Bone marrow (tissue), 2 donors: ENCODE data around the gene BRD7.
"Not testable (repeated sequence)": the region's sequence is repeated elsewhere in the genome, so short reads cannot be mapped to it uniquely, and the experiment has no call there.

Experiments used
- DNase-seq, 2 donors: peaks; one replicate each; lab custom pipeline; 2025; lab: John Stamatoyannopoulos, UW

BRD7 gene

DNA sequence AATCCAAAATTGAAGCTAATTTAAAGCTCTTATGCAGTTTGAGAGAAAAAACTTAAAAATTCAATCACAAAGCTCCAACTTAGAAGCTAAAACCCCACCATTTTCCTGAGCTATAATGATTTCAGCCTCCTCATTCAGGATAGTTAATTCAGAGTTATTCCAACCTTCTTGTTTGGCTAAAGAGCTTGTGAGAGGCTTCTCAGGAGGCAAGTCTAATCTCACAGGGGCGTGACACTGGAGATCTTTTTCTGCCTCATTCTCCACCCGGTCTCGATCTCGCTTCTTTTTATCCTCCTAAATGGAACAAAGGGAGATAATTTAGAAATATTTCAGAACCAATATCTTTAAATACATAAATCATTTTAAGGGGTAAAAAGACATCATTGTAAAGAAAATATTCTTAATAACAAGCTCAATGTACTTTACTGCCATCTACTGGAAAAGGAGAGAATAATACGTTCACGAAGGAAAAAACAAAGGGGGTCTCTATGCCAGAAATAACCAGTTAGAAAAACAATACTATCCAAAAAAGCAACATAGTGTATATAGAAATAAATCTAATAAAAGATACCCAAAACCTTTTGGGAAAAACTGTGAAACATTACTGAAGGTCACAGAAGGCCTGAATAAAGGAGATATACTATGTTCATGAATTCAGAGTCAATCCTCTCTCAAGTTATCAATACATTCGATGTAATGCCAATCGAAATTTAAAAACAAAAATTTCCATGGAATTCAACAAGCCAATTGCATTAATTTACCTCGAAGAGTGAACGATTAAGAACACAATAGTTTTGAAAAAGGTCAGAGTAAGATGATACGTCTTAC is 13.9 kb downstream of the BRD7 start:
- peak in 1 of 2 donors; percentile 25 for DNase-seq

- DNase-seq: no peak
Observed at GRCh38 chr16:50354082-50354481, 14.7 kb downstream of the BRD7 start.

DNA sequence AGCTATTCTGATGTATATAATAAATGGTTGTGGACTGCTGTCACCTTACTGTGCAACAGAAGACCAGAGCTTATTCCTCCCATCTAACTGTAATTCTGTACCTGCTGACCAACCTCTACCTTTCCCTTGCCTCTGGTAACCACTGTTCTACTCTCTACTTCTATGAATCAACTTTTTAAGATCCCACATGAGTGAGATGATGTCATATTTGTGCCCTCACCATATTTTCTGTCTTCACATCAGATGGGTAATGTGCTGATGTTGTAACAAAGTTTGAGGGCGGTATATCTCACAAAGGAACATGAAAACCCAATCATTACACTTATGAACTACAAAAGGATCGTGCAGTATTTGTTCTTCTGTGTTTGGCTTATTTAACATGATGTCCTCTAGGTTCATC is 16.8 kb downstream of the BRD7 start:
- DNase-seq: no peak

- DNase-seq: no peak
Observed at GRCh38 chr16:50351116-50351515, 17.7 kb downstream of the BRD7 start.

- not testable (repeated sequence) for DNase-seq
Observed at GRCh38 chr16:50345210-50345609, 23.6 kb downstream of the BRD7 start.

DNA sequence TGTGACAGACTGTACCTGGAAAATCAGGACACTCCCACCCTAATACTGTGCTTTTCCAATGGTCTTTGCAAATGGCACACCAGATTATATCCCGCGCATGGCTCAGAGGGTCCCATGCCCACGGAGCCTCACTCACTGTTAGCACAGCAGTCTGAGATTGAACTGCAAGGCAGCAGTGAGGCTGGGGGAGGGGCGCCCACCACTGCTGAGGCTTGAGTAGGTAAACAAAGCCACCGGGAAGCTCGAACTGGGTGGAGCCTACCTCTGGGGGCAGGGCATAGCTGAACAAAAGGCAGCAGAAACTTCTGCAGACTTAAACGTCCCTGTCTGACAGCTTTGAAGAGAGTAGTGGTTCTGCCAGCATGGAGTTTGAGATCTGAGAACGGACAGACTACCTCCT is 25.2 kb downstream of the BRD7 start:
- DNase-seq: not testable (repeated sequence)

DNA sequence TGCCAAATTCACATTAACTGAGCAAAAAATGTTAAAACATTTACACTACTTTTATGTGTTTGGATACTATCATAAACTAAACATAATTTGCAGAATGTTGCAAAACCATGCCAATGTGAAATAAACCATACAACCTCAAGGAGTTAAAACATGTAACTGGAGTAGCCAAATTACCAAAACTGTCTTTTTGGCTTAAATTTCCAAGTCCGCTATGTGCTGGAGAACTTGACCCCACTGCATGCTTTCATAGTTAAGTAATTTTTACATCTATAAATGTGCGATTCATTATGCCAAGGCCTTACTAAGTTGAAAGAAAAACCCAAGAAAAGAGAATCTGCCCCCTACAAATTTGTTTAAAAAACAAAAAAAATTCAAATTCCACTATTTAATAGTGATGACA is 28.2 kb downstream of the BRD7 start:
- no peak for DNase-seq

- DNase-seq: no peak
Observed at GRCh38 chr16:50338371-50339231, 30.2 kb downstream of the BRD7 start.

DNA sequence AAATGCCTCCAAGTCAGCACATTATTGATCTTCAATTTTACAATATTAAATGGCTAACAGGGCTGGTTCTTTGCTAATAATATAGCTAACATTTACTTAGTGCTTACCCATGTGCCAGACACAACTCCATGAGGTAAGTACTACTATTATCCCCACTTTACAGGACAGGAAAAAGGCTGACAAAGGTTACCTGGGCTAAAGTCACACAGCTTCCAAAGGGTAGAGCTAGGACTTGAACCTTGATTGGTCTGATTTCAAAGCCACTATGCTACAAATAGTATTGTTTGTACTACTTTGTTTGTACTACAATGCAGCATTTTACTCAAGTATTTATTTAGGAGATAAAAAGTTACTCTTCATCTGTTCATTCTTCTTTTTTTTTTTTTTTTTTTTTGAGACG is 31.9 kb downstream of the BRD7 start:
- DNase-seq: no peak

DNA sequence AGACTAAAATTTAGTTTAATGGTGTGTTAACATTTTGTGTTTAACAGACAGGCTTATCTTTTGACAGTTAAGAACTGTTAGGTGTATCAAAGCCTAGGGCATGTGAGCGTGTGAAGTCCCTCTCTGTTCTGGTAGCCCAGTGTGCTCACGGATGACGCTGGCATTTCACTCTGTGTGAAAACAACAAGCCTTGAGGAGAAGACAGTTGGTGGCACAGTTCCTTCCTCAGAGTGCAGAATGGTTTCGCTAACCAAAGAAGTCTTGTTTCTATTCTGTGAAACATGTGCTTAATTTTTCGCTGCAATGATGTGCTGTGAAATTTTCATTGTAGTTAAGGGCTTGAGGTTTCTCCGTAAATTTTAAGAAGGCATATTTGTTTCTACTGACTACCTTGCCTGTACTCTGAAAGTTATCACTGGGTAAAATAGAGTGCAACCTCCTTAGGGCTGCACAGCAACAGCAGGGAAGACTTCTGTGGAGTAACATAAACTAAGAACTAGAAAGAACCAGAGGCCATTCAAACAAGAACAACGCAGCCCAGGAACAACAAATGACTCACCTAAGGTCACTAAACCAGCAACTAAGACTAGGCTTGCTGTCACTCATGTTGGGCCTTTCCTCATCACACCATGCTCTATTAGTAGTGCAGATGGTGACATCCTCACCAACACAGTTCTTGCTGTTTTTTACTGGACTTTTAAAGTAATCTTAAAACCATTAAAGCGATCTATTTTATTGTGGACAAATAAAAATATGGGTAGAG is 33.4 kb downstream of the BRD7 start:
- peak in 1 of 2 donors; percentile 63 for DNase-seq

GRCh38 chr16:50334106-50334975 is 34.4 kb downstream of the BRD7 start:
- DNase-seq: no peak

DNA sequence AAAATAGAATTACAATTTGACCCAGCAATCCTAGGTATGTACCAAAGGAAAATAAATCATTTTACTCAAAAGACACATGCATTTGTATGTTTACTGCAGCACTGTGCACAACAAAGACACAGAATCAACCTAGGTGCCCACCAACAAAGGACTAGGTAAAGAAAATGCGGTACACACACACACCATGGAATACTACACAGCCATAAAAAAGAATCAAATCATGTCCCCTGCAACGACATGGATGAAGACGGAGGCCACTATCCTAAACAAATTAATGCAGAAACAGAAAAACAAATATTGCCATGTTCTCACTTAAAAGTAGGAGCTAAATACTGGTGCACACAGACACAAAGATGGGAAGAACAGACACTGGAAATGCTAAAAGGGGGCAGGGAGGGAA is 36.2 kb downstream of the BRD7 start:
- DNase-seq: no peak

GRCh38 chr16:50331570-50331969 is 37.2 kb downstream of the BRD7 start:
- no peak for DNase-seq

DNA sequence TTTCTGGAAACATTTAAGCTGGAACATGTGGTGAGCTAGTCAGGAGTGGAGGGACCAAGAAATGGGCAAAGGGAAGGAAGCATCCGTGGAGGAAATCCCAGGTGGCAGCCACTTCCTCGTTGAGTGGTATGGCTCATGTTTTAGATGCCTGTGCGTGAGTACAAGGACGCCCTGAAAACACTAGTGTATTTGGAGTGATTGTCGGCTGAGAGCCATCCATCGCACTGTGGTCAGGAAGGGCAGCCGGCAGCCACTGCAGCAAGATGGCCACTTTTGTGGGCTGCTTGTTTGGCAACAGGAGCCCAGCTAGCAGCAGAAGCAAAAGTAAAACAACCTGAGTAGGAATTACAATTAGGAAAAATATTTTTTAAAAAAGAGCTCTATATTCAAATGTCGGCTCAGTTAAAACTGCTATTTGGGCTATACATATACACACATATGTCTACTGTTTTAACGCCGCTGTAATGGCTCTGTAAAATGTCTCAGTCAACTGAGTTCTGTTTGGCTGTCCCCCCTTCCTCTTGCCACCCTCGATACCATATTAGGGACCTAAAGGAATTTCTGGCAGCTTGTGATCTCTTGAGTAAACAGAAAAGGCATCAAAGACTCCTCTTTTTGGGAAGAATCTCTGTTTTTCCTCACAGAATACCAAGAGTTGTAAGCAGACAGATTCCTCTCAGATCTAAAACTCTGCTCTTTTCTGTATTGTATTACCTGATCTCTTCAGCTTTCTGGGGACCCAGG is 39.2 kb downstream of the BRD7 start:
- DNase-seq: no peak

DNA sequence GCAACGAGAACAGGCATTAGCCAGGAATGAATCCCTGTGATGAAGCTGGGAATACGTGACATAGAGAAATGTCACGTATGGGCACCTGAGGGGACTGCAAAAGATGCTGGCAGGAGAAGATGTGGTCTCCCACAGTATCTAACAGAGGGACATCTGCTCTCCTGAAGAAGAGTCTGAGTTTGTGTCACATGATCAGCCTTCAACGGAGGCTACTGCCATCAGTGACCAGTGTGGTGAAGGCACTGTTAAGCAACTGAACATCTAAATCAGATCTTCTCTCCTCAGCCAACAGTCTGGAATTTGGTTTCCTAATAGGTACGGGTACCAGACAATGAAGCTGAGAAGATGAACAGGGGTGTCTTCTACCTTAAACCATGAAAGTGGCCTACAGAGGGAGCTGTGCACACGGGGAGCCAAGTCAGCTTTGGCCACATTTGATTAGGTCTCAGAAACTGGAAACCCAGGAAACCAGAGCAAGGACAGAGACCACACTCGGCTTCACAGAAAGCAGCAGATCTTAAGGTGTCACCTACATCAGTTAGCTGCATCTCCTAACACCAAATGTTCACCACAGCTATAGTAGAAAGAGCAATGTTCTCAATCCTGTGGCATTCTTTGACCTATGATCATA is 41.8 kb downstream of the BRD7 start:
- DNase-seq: peak in 1 of 2 donors; percentile 19

GRCh38 chr16:50326264-50326663 is 42.5 kb downstream of the BRD7 start:
- no peak for DNase-seq

DNA sequence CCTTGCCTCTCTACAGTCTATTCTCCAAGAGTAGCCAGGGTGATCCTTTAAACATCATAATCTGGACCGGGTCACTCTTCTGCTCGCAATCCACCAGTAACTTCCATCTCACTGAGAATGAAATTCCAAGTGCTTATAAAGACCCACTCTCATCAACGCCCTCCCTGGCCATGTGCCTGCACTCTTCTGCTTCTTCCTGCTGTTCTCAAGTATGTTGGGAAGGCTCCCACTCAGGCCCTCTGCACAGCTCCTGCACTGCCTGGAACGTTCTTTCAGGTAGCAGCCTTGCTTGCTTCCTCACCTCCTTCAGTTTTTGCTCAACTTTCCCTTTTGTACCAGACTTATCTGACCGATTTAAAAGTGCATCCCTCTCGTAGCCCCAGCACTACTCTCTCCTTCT is 44.4 kb downstream of the BRD7 start:
- DNase-seq: no peak

DNA sequence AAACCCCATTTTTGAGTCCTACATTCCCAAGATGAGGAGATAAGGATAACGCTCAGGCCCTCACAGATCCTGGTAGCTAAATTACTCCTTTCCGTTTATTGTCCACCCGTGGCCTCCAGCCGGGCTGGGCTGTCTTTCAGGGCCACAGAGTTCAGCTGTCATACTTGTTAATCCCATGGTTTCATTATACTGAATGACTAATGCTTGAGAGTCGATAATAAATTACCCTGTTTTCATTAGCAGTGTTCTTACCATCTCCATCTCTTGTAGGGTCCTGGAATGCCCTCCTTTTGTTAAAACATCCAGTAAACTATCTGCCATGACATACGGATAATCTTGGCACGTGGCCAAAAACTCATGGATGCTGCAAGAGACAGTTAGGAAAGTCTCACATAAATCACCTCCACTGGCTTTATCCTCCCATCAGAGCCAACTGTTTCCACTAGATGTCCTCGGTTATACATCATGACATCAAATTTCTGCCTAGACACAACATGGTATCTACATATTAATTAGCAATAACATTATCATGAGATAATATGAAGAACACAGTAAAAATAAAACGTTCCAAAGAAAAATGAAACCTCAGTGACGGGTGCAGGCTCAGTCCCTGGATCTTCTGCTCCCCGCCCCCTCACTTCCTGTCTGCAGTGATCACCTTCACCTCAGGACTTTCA is 45.3 kb downstream of the BRD7 start:
- DNase-seq: peak in 1 of 2 donors; percentile 47

- DNase-seq: no peak
Observed at GRCh38 chr16:50322333-50322732, 46.5 kb downstream of the BRD7 start.

DNA sequence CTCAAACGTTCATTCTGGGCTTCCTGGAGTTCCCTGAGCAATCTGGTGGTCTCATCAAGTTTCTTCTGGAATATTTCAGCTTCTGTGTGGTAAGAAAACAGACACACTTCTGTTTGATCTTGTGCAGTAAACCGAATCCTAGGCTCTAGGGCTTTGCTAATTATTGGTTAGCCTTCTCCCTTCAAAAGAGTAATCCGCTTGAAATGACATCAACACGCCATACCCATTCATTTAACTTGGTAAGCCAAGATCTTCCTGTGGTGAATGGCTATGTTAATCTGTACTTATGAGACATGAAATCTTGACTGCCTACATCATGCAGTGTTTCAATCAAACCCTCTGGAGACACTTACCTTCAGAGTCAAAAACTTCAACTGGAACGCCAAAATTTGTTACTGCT is 48.5 kb downstream of the BRD7 start:
- DNase-seq: no peak
